GM10248 (cell line): ENCODE measurements around the gene SNX8.
"Not testable (repeated sequence)": the region's sequence is repeated elsewhere in the genome, so short reads cannot be mapped to it uniquely, and the experiment has no call there.

Experiments used
- CTCF ChIA-PET: fragments of 300-600 bp; sonication (Branson Sonifier 250); formaldehyde crosslinking; extraction: SDS; loops from one replicate; lab custom pipeline; 2021; ENCODE audit warnings: antibody characterized with exemption; lab: Yijun Ruan, JAX
- POLR2A ChIA-PET: fragments of 350-650 bp; sonication (Branson Sonifier 250); formaldehyde crosslinking; extraction: SDS; loops from one replicate; lab custom pipeline; 2020; ENCODE audit warnings: antibody characterized with exemption; lab: Yijun Ruan, JAX
- DNase-seq: peaks from one replicate; pipeline ENCODE4 v3.0.0; 2012; ENCODE audit errors: extremely low spot score
- TF ChIP-seq, protein P1 (sequence below): IDR thresholded peaks from 2 replicates; pipeline ENCODE4 v1.5.1; 2012; ENCODE audit warnings: mild to moderate bottlenecking, low read depth; ENCODE audit errors: extremely low read depth, missing control alignments, control extremely low read depth

Gene SNX8

DNA sequence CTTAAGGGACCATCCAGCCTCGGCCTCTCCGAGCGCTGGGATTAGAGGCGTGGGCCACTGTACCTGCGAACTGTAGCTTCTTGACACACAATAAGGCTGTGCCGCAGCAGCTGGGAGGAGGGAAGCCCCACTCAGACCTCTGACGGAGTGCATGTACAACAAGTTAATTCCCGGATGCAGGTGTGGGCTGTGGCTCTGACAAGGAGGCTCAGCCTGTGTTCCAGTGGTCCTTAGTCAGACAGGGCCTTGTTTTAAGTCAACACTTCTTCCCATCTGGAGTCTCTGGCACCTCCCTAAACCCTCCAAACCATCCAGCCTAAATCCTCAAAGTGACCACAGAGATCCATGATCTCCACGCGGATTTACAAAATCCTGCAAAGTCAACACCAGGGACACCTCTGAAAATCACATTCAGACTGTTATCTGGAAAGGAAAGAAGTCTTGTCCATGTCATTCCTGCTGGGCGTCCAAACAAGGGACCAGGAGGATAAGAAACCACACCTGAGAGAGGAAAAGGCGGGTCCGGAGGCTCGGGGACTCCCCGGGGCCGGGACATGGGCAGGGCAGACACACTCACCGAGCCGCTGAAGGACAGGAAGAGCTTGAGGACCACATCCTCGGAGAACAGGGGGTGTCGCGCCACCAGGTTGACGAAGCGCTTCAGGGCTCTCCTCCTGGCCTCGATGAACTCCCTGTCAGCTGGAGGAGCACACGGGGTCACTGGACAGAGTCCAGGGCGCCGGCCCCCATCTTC is 42.8 kb downstream of the SNX8 start:
- POLR2A ChIA-PET, result no interaction called here
- TF ChIP-seq, protein P1, sequence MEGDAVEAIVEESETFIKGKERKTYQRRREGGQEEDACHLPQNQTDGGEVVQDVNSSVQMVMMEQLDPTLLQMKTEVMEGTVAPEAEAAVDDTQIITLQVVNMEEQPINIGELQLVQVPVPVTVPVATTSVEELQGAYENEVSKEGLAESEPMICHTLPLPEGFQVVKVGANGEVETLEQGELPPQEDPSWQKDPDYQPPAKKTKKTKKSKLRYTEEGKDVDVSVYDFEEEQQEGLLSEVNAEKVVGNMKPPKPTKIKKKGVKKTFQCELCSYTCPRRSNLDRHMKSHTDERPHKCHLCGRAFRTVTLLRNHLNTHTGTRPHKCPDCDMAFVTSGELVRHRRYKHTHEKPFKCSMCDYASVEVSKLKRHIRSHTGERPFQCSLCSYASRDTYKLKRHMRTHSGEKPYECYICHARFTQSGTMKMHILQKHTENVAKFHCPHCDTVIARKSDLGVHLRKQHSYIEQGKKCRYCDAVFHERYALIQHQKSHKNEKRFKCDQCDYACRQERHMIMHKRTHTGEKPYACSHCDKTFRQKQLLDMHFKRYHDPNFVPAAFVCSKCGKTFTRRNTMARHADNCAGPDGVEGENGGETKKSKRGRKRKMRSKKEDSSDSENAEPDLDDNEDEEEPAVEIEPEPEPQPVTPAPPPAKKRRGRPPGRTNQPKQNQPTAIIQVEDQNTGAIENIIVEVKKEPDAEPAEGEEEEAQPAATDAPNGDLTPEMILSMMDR, result no peak
- no peak for DNase-seq
- CTCF ChIA-PET, result no interaction called here

DNA sequence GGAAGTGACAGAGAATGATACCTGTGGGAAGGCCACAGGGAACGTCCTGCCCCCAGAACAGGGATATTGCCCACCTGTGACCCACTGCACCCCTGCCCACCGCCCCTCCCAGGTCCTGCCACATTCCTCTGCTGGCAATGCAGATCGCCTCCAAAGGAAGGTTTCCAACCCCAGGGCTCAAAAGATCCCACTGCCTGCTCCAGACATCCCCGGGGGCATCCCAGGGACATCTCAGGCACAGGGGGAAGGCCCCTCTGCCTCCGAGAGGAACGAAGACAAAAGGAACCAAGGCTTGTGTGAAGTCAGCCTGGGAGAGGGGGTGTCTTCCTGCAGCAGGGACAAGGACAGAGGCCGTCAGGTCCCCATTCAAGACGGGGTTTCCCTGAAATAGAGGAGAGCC is 43.7 kb downstream of the SNX8 start:
- CTCF ChIA-PET, result interaction anchor here (1.4 kb wide), 1 partner anchor 22 kb away, joined by 3 read pairs; no protein-coding TSS in a partner anchor
- POLR2A ChIA-PET, result interaction anchor here (0.6 kb wide), 1 partner anchor 50 kb away, joined by 7 read pairs; no protein-coding TSS in a partner anchor
- TF ChIP-seq, protein P1, result no peak
- DNase-seq, result no peak

DNA sequence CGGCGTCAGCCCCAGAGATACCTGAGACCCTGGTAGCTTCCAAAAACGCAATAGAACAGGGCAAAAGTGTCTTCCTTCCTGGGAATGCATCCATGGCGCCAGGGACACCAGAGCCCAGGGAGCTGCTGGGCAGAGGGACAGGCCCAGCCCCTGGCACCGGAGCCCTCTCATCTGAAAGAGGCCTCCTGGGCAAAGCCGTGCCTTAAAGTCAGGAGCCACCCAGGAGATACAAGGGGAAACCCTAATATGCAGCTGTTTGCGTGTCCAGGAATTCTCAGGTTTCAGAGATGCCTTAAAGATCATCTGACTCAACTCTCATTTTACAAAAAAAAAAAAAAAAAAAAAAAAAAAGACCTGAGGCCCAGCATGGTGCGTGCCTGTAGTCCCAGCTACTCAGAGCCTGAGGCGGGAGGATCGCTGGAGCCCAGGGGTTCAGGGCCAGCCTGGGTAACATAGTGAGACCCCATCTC is 44.2 kb downstream of the SNX8 start:
- TF ChIP-seq, protein P1, result no peak
- no peak for DNase-seq
- ChIA-PET CTCF (interaction anchor here (1.3 to 1.4 kb wide), 2 partner anchors 9 to 21 kb away, joined by 3 to 5 read pairs; no protein-coding TSS in a partner anchor), POLR2A (interaction anchor here (0.6 kb wide), 1 partner anchor 50 kb away, joined by 7 read pairs; no protein-coding TSS in a partner anchor)

- DNase-seq, POLR2A ChIA-PET: not testable (repeated sequence)
- CTCF ChIA-PET, result interaction anchor here (1.3 to 1.4 kb wide), 2 partner anchors 8 to 21 kb away, joined by 3 to 5 read pairs; no protein-coding TSS in a partner anchor
Observed at GRCh38 chr7:2269089-2269990, 44.9 kb downstream of the SNX8 start.

GRCh38 chr7:2266911-2267310 is 47.3 kb downstream of the SNX8 start:
- CTCF ChIA-PET, result no interaction called here

DNA sequence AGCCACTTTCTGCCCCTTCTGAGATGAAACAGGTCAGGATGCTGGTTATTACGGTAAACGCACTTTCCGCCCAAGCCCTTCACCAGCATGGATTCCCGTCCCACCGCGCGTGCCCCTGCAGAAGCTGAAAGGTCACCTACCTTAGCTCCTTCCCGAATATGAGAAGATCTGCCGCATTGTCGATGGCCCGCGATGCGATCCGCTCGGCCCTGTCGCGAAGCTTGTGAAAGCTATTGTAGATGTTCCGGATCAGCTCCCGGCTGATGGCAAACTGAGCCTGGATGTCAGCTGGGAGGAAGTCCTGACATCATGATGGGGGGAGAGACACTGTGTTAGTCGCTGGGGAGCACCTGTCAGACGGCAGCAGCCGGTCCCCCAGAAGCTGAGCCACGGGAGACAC is 50.1 kb downstream of the SNX8 start:
- CTCF ChIA-PET, result interaction anchor here (2.1 kb wide), 1 partner anchor 11 kb away, joined by 6 read pairs; no protein-coding TSS in a partner anchor
- TF ChIP-seq, protein P1, result no peak
- POLR2A ChIA-PET, result no interaction called here
- no peak for DNase-seq

More at GRCh38 chr7:2266911-2267310, 47.3 kb downstream of the SNX8 start:
- no peak for DNase-seq
- POLR2A ChIA-PET, result interaction anchor here (0.6 kb wide), 1 partner anchor 18 kb away, joined by 5 read pairs; no protein-coding TSS in a partner anchor
- TF ChIP-seq, protein P1, result no peak
